DOHH2 (cell line): Measurements from ENCODE around the gene ANAPC2.

Experiments used
- EZH2phosphoT487 ChIP-seq: fragments of 200-600 bp; sonication (generic); IDR thresholded peaks from 2 replicates; pipeline ENCODE4 v1.6.1; 2017; ENCODE audit warnings: borderline replicate concordance, mild to moderate bottlenecking, antibody characterized with exemption, low read length, moderate library complexity, mixed read lengths
- TF ChIP-seq, protein P1 (sequence below): fragments of 200-600 bp; sonication (generic); IDR thresholded peaks from one replicate; pipeline ENCODE4 v1.5.1; 2014; ENCODE audit warnings: antibody characterized with exemption, mild to moderate bottlenecking, low read depth, low read length; ENCODE audit not compliant: poor library complexity, severe bottlenecking

DNA sequence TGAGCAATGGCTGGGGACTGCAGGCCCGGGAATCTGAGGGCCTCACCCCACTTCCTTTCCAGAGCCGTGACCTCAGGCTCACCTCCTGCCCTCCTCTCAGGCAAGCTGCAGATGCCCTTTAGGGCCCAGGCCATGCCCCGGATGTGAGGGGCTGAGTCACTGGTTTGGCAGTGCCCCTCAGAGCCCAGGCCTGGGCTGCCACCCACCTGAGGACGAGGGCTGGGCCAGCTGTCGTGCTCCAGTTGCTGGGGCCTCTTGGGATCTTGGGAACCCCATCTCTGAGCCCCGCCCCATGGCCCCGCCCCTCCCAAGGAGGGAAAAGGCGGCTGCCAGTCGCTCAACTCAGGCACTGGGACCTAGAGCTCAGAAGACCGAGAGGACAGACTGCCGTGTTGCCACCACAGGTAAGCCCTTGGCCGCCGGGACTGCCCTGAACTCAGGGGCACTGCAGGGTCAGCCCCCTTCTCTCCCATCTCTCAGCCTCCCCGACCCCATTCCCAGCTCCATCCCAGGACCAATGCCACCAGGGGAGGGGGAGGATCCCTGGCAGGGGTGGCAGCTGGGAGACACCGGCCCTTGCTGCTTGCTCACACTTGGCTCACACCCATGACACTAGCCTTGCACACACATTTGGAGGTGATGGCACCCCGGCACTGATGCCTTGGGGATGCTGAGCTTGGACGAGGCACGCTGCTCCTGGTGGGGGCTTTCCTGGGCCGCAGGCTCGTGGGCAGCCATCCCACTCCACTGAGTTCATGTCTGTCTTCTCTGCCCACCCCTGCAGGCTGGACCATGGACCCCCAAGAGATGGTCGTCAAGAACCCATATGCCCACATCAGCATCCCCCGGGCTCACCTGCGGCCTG lies 36.7 kb upstream of the ANAPC2 start, which contains the start of gene CYSRT1:
- TF ChIP-seq, protein P1, sequence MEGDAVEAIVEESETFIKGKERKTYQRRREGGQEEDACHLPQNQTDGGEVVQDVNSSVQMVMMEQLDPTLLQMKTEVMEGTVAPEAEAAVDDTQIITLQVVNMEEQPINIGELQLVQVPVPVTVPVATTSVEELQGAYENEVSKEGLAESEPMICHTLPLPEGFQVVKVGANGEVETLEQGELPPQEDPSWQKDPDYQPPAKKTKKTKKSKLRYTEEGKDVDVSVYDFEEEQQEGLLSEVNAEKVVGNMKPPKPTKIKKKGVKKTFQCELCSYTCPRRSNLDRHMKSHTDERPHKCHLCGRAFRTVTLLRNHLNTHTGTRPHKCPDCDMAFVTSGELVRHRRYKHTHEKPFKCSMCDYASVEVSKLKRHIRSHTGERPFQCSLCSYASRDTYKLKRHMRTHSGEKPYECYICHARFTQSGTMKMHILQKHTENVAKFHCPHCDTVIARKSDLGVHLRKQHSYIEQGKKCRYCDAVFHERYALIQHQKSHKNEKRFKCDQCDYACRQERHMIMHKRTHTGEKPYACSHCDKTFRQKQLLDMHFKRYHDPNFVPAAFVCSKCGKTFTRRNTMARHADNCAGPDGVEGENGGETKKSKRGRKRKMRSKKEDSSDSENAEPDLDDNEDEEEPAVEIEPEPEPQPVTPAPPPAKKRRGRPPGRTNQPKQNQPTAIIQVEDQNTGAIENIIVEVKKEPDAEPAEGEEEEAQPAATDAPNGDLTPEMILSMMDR: no peak
- no peak for TF ChIP-seq EZH2phosphoT487
